Neural cell (in vitro differentiated cells): ENCODE results near the gene DSTN. TPM values are rescaled to one million over a fixed set of nuclear protein-coding genes. Genes with fewer than 3 reads are reported as not detected.

ENCODE experiments used
- H2AFZ ChIP-seq: fragments of 200-600, 300-800 bp; sonication (generic), shearing (Covaris generic); 2 replicates; pipeline ENCODE4 v1.6.0; 2014; ENCODE audit warnings: low read depth, mild to moderate bottlenecking, antibody characterized with exemption, low read length, moderate library complexity
- H3F3A ChIP-seq: fragments of 200-600 bp; shearing (Covaris generic); 2 replicates; pipeline ENCODE4 v1.6.1; 2016; ENCODE audit warnings: mild to moderate bottlenecking, moderate library complexity, mixed read lengths, antibody characterized with exemption, low read length; ENCODE audit not compliant: insufficient read depth, poor library complexity, severe bottlenecking
- H3K27ac ChIP-seq: fragments of 200-600, 300-800 bp; sonication (generic), shearing (Covaris generic); 2 replicates; pipeline ENCODE4 v1.5.1; 2014; ENCODE audit warnings: mild to moderate bottlenecking, low read length, moderate library complexity
- H3K27me3 ChIP-seq: fragments of 300-800, 200-600 bp; sonication (generic), shearing (Covaris generic); 2 replicates; pipeline ENCODE4 v1.6.0; 2014; ENCODE audit warnings: mild to moderate bottlenecking, low read depth, low read length, moderate library complexity; ENCODE audit not compliant: insufficient read depth
- H3K36me3 ChIP-seq: fragments of 300-800, 200-600 bp; sonication (generic), shearing (Covaris generic); 2 replicates; pipeline ENCODE4 v1.5.1; 2014; ENCODE audit warnings: mild to moderate bottlenecking, antibody characterized with exemption, low read length, moderate library complexity; ENCODE audit not compliant: insufficient read depth
- H3K4me2 ChIP-seq: fragments of 300-800, 200-600 bp; sonication (generic), shearing (Covaris generic); 2 replicates; pipeline ENCODE4 v1.6.0; 2014; ENCODE audit warnings: mild to moderate bottlenecking, low read length
- H3K4me3 ChIP-seq: fragments of 300-800, 200-600 bp; sonication (generic), shearing (Covaris generic); 2 replicates; pipeline ENCODE4 v1.5.1; 2014; ENCODE audit warnings: mild to moderate bottlenecking, low read length, moderate library complexity
- H3K79me2 ChIP-seq: fragments of 200-600 bp; shearing (Covaris generic); replicated peaks from 2 replicates; pipeline ENCODE4 v1.6.0; 2014; ENCODE audit warnings: mild to moderate bottlenecking, low read length, moderate library complexity; ENCODE audit not compliant: insufficient read depth
- H3K9ac ChIP-seq: fragments of 300-800, 200-600 bp; sonication (generic), shearing (Covaris generic); 2 replicates; pipeline ENCODE4 v1.6.1; 2016; ENCODE audit warnings: mild to moderate bottlenecking, low read length, mixed read lengths
- H3K9me2 ChIP-seq: fragments of 200-600 bp; shearing (Covaris generic); 2 replicates; pipeline ENCODE4 v1.6.1; 2016; ENCODE audit warnings: mild to moderate bottlenecking, low read length, mixed read lengths; ENCODE audit not compliant: insufficient read depth
- H3K9me3 ChIP-seq: fragments of 200-600, 300-800 bp; sonication (generic), shearing (Covaris generic); 2 replicates; pipeline ENCODE4 v1.6.1; 2016; ENCODE audit warnings: mild to moderate bottlenecking, mixed run types, low read length, moderate library complexity, mixed read lengths
- H4K20me1 ChIP-seq: fragments of 200-600 bp; shearing (Covaris generic); 2 replicates; pipeline ENCODE4 v1.6.1; 2016; ENCODE audit warnings: mild to moderate bottlenecking, mixed run types; ENCODE audit not compliant: insufficient read depth
- CTCF ChIP-seq: fragments of 450-650 bp; IDR thresholded peaks from 2 replicates; pipeline ENCODE4 v1.5.1; 2014; ENCODE audit warnings: antibody characterized with exemption, mild to moderate bottlenecking, moderate library complexity; ENCODE audit not compliant: poor library complexity, severe bottlenecking
- EP300 ChIP-seq: fragments of 450-650 bp; conservative IDR thresholded peaks from 2 replicates; pipeline ENCODE4 v1.6.1; 2014; ENCODE audit warnings: antibody characterized with exemption, mild to moderate bottlenecking, moderate library complexity; ENCODE audit not compliant: poor library complexity, severe bottlenecking
- EZH2 ChIP-seq: fragments of 200-600, 300-800 bp; shearing (Covaris generic), sonication (generic); IDR thresholded peaks from 2 replicates; pipeline ENCODE4 v1.6.1; 2014; ENCODE audit warnings: antibody characterized with exemption, low read length, borderline replicate concordance, mild to moderate bottlenecking; ENCODE audit not compliant: insufficient read depth, poor library complexity, severe bottlenecking
- MXI1 ChIP-seq: fragments of 450-650 bp; conservative IDR thresholded peaks from 2 replicates; pipeline ENCODE4 v1.6.1; 2014; ENCODE audit warnings: antibody characterized with exemption, mild to moderate bottlenecking; ENCODE audit not compliant: poor library complexity, severe bottlenecking
- POLR2AphosphoS5 ChIP-seq: IDR thresholded peaks from 2 replicates; pipeline ENCODE4 v1.6.1; 2012
- RAD21 ChIP-seq: fragments of 450-650 bp; conservative IDR thresholded peaks from 2 replicates; pipeline ENCODE4 v1.6.1; 2014; ENCODE audit warnings: antibody characterized with exemption, mild to moderate bottlenecking, moderate library complexity
- REST ChIP-seq: IDR thresholded peaks from 2 replicates; pipeline ENCODE4 v1.6.1; 2012; ENCODE audit warnings: borderline replicate concordance
- SMC3 ChIP-seq: fragments of 450-650 bp; conservative IDR thresholded peaks from 2 replicates; pipeline ENCODE4 v1.6.1; 2014; ENCODE audit warnings: antibody characterized with exemption, mild to moderate bottlenecking, moderate library complexity; ENCODE audit not compliant: poor library complexity
- TAF1 ChIP-seq: IDR thresholded peaks from 2 replicates; pipeline ENCODE4 v1.6.1; 2012; ENCODE audit warnings: low read depth
- polyA plus RNA-seq: library from polyadenylated mRNA; depleted of rRNA; stranded (reverse); fragments of >200 nt; gene quantifications from 2 replicates; pipeline ENCODE4 v1.2.3, GENCODE V29; 2014

DSTN gene
- polyA plus RNA-seq, 1 donor from 2014 or later: 276 TPM

DNA sequence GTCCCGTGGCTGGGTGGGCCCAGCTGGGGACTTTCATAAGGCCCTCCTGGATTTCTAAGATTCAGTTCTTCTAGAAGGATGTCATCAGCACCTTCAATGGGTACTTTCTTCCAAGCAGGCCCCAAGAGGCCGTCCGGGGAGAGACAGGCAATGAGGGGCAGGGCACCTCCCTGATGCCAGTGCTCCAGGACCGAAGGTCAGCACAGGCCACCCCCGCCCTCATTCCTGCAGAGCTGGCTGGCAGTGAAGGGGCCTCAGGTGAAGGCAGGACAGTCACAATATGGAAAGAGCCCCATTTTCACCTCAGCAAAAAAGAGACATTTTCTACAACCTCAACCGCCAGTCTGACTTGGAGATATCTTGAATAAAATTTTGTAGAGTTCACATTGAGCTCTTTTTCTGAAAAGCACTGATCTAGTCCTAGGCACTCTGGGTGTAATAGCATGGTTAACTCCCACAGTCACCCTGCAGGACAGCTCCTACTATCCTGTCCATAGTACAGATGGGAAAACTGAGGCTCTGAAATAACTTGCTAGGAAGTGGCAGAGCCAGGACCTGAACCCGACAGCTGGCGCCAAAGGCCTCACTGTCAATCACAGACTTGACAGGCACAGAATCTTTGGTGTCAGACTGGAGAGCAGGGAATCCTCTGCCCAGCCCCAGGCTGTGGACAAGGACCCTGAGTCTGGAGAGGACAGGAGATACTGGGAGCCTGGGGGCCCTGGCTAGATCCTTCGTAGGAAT, 61.9 kb downstream of the DSTN start:
- no peaks in the 10 kb centered on the region for H3K27me3 ChIP-seq
- no peak for TF ChIP-seq RAD21
- no peak for TF ChIP-seq POLR2AphosphoS5
- no peak for TF ChIP-seq REST
- TF ChIP-seq SMC3: no peak
- no peak for TF ChIP-seq EP300
- TF ChIP-seq EZH2: no peak
- TF ChIP-seq TAF1: no peak
- TF ChIP-seq MXI1: no peak
- no peak for TF ChIP-seq CTCF
- no peaks in the 10 kb centered on the region for H4K20me1 ChIP-seq
- H3K27ac ChIP-seq: no peak overlapping the region
- no peaks in the 10 kb centered on the region for H3K9me3 ChIP-seq
- no peak overlapping the region for H3K4me3 ChIP-seq
- H3K9me2 ChIP-seq: no peaks in the 10 kb centered on the region
- no peak overlapping the region for H3K4me2 ChIP-seq
- H2AFZ ChIP-seq: no peak overlapping the region
- no peaks in the 10 kb centered on the region for H3K36me3 ChIP-seq
- no peak overlapping the region for H3K9ac ChIP-seq
- no peaks in the 10 kb centered on the region for H3K79me2 ChIP-seq
- H3F3A ChIP-seq: no peaks in the 10 kb centered on the region

GRCh38 chr20:17633221-17633849, 63.5 kb downstream of the DSTN start:
- Histone ChIP-seq H3K4me2 (no peak overlapping the region), H3K27ac (no peak overlapping the region), H3K36me3 (no peaks in the 10 kb centered on the region), H3K9me2 (no peaks in the 10 kb centered on the region), H3K79me2 (no peaks in the 10 kb centered on the region), H3K9ac (no peak overlapping the region), H3K9me3 (no peaks in the 10 kb centered on the region), H3F3A (no peaks in the 10 kb centered on the region), H3K27me3 (no peaks in the 10 kb centered on the region), H3K4me3 (no peak overlapping the region), H4K20me1 (no peaks in the 10 kb centered on the region), H2AFZ (no peak overlapping the region)
- no peak for TF ChIP-seq RAD21
- TF ChIP-seq CTCF: no peak
- TF ChIP-seq TAF1: no peak
- no peak for TF ChIP-seq POLR2AphosphoS5
- no peak for TF ChIP-seq EZH2
- TF ChIP-seq MXI1: no peak
- TF ChIP-seq SMC3: no peak
